ENCODE results near the gene NBPF3.
"Not testable (repeated sequence)": the region's sequence is repeated elsewhere in the genome, so short reads cannot be mapped to it uniquely, and the experiment has no call there.

Gene NBPF3

GRCh38 chr1:21518774-21519455 is 79.0 kb downstream of the NBPF3 start:
- no peak for DNase-seq (ENCODE audit: low spot score)

GRCh38 chr1:21519486-21520070 is 79.6 kb downstream of the NBPF3 start:
- not testable (repeated sequence) for DNase-seq (ENCODE audit: low spot score)

- DNase-seq (ENCODE audit: low spot score) = no peak
These were observed 81.2 kb downstream of the NBPF3 start for GRCh38 chr1:21520899-21521716.

GRCh38 chr1:21521717-21522060 is 81.8 kb downstream of the NBPF3 start:
- no peak for DNase-seq (ENCODE audit: low spot score)

GRCh38 chr1:21522525-21523038 is 82.6 kb downstream of the NBPF3 start:
- DNase-seq (ENCODE audit: low spot score) = no peak

GRCh38 chr1:21523297-21523813 is 83.4 kb downstream of the NBPF3 start:
- no peak for DNase-seq (ENCODE audit: low spot score)

- no peak for DNase-seq (ENCODE audit: low spot score)
These were observed 84.3 kb downstream of the NBPF3 start for GRCh38 chr1:21524220-21524619.

GRCh38 chr1:21524686-21525339 is 84.9 kb downstream of the NBPF3 start:
- no peak for DNase-seq (ENCODE audit: low spot score)

GRCh38 chr1:21525340-21525717 is 85.4 kb downstream of the NBPF3 start:
- no peak for DNase-seq (ENCODE audit: low spot score)

GRCh38 chr1:21526441-21526840 is 86.5 kb downstream of the NBPF3 start:
- DNase-seq (ENCODE audit: low spot score) = no peak

- DNase-seq (ENCODE audit: low spot score) = no peak
These were observed 90.6 kb downstream of the NBPF3 start for GRCh38 chr1:21530368-21531016.

- DNase-seq (ENCODE audit: low spot score) = no peak
These were observed 91.3 kb downstream of the NBPF3 start for GRCh38 chr1:21531241-21531640.

- DNase-seq (ENCODE audit: low spot score) = no peak
These were observed 92.6 kb downstream of the NBPF3 start for GRCh38 chr1:21532496-21532895.

GRCh38 chr1:21532992-21533534 is 93.1 kb downstream of the NBPF3 start:
- DNase-seq (ENCODE audit: low spot score) = no peak

GRCh38 chr1:21534146-21534545 is 94.2 kb downstream of the NBPF3 start:
- DNase-seq (ENCODE audit: low spot score) = no peak
